ENCODE measurements around the gene DNAJC7.
A peak's percentile ranks its signal among the peaks of the same experiment; 100 is the strongest.

Gene DNAJC7

GRCh38 chr17:42016941-42017865, at the start of gene DNAJC7:
TSS of gene DNAJC7 (minus strand) at chr17:42017439. CDS start at chr17:42017416, 23 bp downstream.
- no peak for DNase-seq (ENCODE audit: low read depth)
- H3K4me3 ChIP-seq (ENCODE audit: control insufficient read depth, low read depth, low read length) = peak within 1 kb of the TSS; percentile 98
- TF ChIP-seq CTCF (IDR thresholded peaks at IDR 0.05; ENCODE audit: control insufficient read depth, insufficient read depth, low read depth, low read length, missing control alignments) = no peak

DNA sequence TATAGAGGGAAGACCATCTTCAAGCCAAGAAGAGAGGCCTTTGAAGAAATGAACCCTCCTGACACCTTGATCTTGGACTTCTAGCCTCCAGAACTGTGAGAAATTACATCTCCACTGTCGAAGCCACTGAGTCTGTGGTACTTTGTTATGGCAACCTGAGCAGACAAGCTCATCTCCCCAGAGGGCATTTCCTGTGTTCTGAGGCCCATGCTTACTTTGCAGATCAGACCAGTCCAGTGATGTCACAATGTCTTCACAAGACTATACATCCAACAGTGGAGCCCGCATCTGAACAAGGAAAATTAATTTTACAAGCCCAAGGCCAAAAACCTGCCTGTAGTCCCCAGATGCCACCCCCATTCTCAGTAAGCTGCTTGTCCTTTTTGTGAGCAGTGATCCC, 48.0 kb upstream of the DNAJC7 start:
- no peak for DNase-seq (ENCODE audit: low read depth)
- no peak for TF ChIP-seq CTCF (IDR thresholded peaks at IDR 0.05; ENCODE audit: control insufficient read depth, insufficient read depth, low read depth, low read length, missing control alignments)
- H3K4me3 ChIP-seq (ENCODE audit: control insufficient read depth, low read depth, low read length) = no peak overlapping the region

GRCh38 chr17:42062681-42063080, 45.4 kb upstream of the DNAJC7 start:
- TF ChIP-seq CTCF (IDR thresholded peaks at IDR 0.05; ENCODE audit: control insufficient read depth, insufficient read depth, low read depth, low read length, missing control alignments) = no peak
- DNase-seq (ENCODE audit: low read depth) = no peak
- H3K4me3 ChIP-seq (ENCODE audit: control insufficient read depth, low read depth, low read length) = no peak overlapping the region

GRCh38 chr17:42061646-42062487, 44.6 kb upstream of the DNAJC7 start:
- no peak for TF ChIP-seq CTCF (IDR thresholded peaks at IDR 0.05; ENCODE audit: control insufficient read depth, insufficient read depth, low read depth, low read length, missing control alignments)
- no peak overlapping the region for H3K4me3 ChIP-seq (ENCODE audit: control insufficient read depth, low read depth, low read length)
- DNase-seq (ENCODE audit: low read depth) = no peak

GRCh38 chr17:42060231-42060630, 43.0 kb upstream of the DNAJC7 start:
- no peak overlapping the region for H3K4me3 ChIP-seq (ENCODE audit: control insufficient read depth, low read depth, low read length)
- DNase-seq (ENCODE audit: low read depth) = no peak
- no peak for TF ChIP-seq CTCF (IDR thresholded peaks at IDR 0.05; ENCODE audit: control insufficient read depth, insufficient read depth, low read depth, low read length, missing control alignments)

DNA sequence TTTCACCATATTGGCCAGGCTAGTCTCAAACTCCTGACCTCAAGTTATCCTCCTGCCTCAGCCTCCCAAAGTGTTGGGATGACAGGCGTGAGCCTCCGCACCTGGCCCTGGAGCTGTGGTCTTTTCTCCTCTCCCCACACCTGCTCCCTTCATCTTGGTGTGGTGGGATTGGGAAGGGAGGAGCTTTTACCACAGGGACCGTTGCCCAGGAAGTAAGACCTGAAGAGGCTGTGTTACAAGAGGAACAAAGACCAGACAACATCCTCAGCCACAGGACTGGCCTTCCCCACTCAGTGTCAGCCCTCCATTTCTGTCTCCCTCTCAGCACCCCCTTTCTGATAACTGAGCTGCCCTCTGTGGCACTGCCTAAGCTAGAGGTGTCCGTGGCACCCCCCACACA, 42.6 kb upstream of the DNAJC7 start:
- no peak for DNase-seq (ENCODE audit: low read depth)
- TF ChIP-seq CTCF (IDR thresholded peaks at IDR 0.05; ENCODE audit: control insufficient read depth, insufficient read depth, low read depth, low read length, missing control alignments) = no peak
- H3K4me3 ChIP-seq (ENCODE audit: control insufficient read depth, low read depth, low read length) = no peak overlapping the region
